Natural killer cell treated with Interleukin-12 subunit alpha and Interleukin-12 subunit beta and Interleukin-15 and Interleukin-18, amount 100 ng/mL, for 72 hours (primary cell): ENCODE measurements around the gene CPEB3. TPM values are rescaled to one million over a fixed set of nuclear protein-coding genes. Genes with fewer than 3 reads are reported as not detected.
"Not testable (repeated sequence)": the region's sequence is repeated elsewhere in the genome, so short reads cannot be mapped to it uniquely, and the experiment has no call there.

Source experiments
- ATAC-seq, 2 donors: fragments of 150-1000 bp; cut with Tn5 transposase in 1 of 2; sonication (Bioruptor Pico), chemical (Tn5 transposase) in 1 of 2; 2 replicates each; pipeline ENCODE4 v1.10.0; 2021
- DNase-seq: peaks from one replicate; pipeline ENCODE4 v3.0.0; 2022; ENCODE audit warnings: low spot score
- H3K27ac Mint-ChIP-seq, 2 donors: 1 replicate in 1 of 2; 2 replicates in 1 of 2; pipeline ENCODE4 v1.8.0; 2022; ENCODE audit warnings: mixed read lengths in 2 of 2, mild to moderate bottlenecking in 1 of 2, moderate library complexity in 1 of 2
- H3K27me3 Mint-ChIP-seq, 2 donors: 1 replicate in 1 of 2; 2 replicates in 1 of 2; pipeline ENCODE4 v1.8.0; 2022; ENCODE audit warnings: mixed read lengths in 2 of 2
- H3K36me3 Mint-ChIP-seq: one replicate; pipeline ENCODE4 v1.8.0; 2022; ENCODE audit warnings: mixed read lengths
- H3K4me1 Mint-ChIP-seq, 2 donors: 1 replicate in 1 of 2; 2 replicates in 1 of 2; pipeline ENCODE4 v1.8.0; 2022; ENCODE audit warnings: low read depth in 2 of 2, mixed read lengths in 2 of 2, mild to moderate bottlenecking in 1 of 2
- H3K4me3 Mint-ChIP-seq: one replicate; pipeline ENCODE4 v1.8.0; 2022; ENCODE audit warnings: mixed read lengths
- H3K9me3 Mint-ChIP-seq: 2 replicates; pipeline ENCODE4 v1.8.0; 2022; ENCODE audit warnings: mixed read lengths
- total RNA-seq, 2 donors: library from RNA; stranded (reverse); gene quantifications; one replicate each; pipeline ENCODE4 v1.2.3, GENCODE V29; 2022

The CPEB3 gene
- total RNA-seq, 2 donors from 2014 or later: 4.0 to 4.8 TPM

DNA sequence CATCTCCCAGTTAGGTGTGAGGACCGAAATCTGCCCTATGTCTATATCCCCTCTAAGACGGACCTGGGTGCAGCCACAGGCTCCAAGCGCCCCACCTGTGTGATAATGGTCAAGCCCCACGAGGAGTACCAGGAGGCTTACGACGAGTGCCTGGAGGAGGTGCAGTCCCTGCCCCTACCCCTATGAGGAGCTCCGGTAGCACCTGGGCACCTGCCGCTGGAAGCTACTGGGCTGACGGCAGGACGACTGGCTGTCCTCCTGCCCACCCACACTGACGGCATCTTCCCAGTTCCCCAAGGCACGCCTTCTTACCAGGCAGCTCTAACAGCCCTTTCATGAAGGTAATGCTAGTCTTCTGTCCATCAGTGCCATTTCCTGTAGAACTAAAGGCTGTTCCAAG lies 74.3 kb downstream of the CPEB3 start:
- not testable (repeated sequence) for H3K27ac Mint-ChIP-seq, H3K4me3 Mint-ChIP-seq, H3K27me3 Mint-ChIP-seq, H3K36me3 Mint-ChIP-seq, ATAC-seq, H3K4me1 Mint-ChIP-seq, DNase-seq, H3K9me3 Mint-ChIP-seq

DNA sequence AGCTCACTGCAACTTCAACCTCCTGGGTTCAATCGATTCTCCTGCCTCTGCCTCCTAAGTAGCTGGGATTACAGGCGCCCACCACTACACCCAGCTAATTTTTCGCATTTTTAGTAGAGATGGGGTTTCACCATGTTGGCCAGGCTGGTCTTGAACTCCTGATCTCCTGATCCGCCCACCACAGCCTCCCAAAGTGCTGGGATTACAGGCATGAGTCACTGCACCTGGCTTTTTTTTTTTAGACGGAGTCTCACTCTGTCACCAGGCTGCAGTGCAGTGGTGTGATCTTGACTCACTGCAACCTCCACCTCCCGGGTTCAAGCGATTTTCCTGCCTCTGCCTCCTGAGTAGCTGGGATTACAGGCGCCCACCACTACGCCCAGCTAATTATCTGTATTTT lies 75.7 kb downstream of the CPEB3 start:
- not testable (repeated sequence) for ATAC-seq, H3K4me1 Mint-ChIP-seq

DNA sequence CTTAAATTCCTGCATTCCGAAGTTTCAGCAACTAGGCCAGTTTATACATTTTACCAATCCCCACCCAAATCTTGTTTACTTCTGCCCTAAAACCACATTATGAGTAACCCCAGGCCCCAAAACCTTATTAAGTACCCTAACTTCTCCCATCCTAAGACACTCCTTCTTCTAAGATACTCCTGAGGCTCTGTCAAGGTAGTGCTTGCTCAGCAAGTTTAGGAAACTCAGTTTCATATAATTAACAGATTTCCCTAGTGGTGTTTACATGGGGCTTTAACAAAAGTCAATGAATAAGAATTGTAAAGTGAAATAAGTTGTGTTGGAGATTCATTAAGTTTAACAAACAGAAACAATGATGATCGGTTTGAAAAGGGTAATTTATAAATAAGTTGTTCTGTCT lies 77.8 kb downstream of the CPEB3 start:
- ATAC-seq (no peak), DNase-seq (no peak)
- Mint-ChIP-seq H3K27me3 (no peaks in the 10 kb centered on the region), H3K4me1 (peaks cover 4 to 9% of the 10 kb centered on the region in 2 donors), H3K36me3 (no peaks in the 10 kb centered on the region), H3K9me3 (no peaks in the 10 kb centered on the region), H3K4me3 (peak overlapping the region; percentile 2), H3K27ac (no peak overlapping the region)

More for the DNA sequence above, 75.7 kb downstream of the CPEB3 start:
- not testable (repeated sequence) for H3K4me3 Mint-ChIP-seq, H3K9me3 Mint-ChIP-seq, DNase-seq, H3K27me3 Mint-ChIP-seq, H3K36me3 Mint-ChIP-seq, H3K27ac Mint-ChIP-seq

DNA sequence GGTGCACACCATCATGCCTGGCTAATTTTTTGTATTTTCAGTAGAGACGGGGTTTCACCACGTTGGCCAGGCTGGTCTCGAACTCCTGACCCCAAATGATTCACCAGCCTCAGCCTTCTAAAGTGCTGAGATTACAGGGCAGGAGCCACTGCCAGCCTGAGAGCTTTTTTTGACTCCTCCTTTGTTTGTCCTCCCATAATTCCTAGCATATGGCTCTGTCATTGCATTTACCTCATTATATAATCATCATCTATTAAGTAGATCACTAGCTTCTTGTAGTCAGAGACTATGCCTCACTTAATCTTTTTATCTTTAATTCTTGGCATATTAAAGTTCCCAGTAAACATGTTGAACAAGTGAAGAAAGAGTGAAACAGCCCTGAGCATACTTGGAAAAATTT lies 82.1 kb downstream of the CPEB3 start:
- Mint-ChIP-seq H3K4me1 (peaks cover 4 to 6% of the 10 kb centered on the region in 2 donors), H3K4me3 (no peak overlapping the region), H3K27me3 (no peaks in the 10 kb centered on the region), H3K36me3 (no peaks in the 10 kb centered on the region), H3K27ac (peak overlapping the region in 1 of 2 donors; percentile 70), H3K9me3 (no peaks in the 10 kb centered on the region)
- no peak for ATAC-seq
- DNase-seq: no peak

DNA sequence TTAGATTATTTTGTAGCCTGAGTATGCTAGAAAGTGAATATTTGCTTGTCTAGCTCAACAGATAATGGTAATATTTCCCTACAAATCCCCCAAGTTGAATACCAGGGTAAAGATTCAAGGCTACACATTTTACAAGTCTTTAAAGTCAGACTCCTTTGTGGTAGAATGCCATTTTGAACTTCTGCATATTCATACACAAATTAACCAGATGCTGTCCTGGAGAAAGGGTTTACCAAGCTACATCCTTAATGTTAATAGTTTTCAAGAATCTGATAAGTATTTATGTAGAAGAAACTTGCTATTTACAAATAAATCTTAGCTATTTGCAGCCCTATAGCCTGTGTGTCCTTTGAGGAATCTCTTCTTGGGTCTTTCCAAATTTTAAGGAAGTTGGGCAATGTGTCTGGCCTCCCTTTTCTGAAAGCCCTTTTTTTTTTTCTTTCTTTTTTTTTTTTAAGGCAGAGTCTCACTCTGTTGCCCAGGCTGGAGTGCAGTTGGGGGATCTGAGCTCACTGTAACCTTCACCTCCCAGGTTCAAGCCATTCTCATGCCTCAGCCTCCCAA lies 82.6 kb downstream of the CPEB3 start:
- Mint-ChIP-seq H3K27ac (peak overlapping the region in 1 of 2 donors; percentile 70), H3K36me3 (no peaks in the 10 kb centered on the region), H3K4me1 (peaks cover 4% of the 10 kb centered on the region in 2 donors), H3K9me3 (no peaks in the 10 kb centered on the region), H3K27me3 (no peaks in the 10 kb centered on the region), H3K4me3 (no peak overlapping the region)
- ATAC-seq (no peak), DNase-seq (no peak)

DNA sequence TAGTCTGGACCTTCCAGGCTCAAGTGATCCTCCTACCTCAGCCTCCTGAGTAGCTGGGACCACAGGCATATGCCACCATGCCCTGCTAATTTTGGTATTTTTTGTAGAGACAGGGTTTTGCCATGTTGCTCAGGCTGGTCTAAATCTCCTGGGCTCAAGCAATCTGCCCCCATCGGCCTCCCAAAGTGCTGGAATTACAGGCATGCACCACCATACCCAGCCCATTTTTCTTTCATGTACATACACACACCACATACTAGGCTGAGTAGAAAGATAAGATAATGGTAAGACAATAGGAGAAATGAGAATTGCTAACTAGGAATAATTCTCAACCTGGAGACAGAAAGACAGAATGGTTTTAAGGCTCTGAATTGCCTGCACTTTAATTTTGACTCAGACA lies 83.8 kb downstream of the CPEB3 start:
- H3K27ac Mint-ChIP-seq: no peak overlapping the region
- H3K4me1 Mint-ChIP-seq: peaks cover 4% of the 10 kb centered on the region in 2 donors
- no peak overlapping the region for H3K4me3 Mint-ChIP-seq
- ATAC-seq: no peak
- no peaks in the 10 kb centered on the region for H3K36me3 Mint-ChIP-seq
- no peaks in the 10 kb centered on the region for H3K9me3 Mint-ChIP-seq
- H3K27me3 Mint-ChIP-seq: no peaks in the 10 kb centered on the region
- DNase-seq: no peak

DNA sequence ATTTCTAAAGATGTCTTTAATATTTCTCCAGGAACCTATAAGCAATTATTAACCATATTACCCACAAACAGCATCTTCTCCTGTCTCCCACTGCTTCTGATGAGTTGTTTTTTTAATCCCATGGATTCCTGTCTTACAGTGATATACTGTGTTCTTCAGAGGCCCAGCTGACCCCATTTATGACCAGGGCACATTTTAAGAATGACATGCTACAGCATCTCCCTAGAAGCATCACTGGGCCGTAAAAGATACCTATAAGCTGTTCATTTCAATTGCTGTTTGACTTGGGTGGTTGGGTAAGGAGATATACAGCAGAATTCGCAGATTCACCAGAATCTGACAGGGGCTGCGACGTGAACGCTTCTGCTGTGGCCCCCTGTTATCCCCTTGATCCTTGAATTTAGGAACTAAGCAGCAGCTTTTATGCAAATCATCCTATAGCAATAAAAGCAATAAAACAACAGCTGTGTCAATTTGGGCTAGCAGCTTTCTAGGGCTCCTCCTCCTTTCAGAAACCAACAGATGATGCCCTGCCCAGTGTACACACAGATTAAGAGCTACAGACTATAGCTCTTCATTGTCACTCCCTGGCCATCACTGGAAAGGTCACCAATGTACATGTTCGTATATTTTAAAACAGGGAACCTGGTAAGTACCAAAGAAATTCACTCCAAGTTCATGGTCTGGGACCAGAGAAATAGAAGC lies 86.8 kb downstream of the CPEB3 start:
- DNase-seq: no peak
- H3K27me3 Mint-ChIP-seq: no peaks in the 10 kb centered on the region
- H3K9me3 Mint-ChIP-seq: no peaks in the 10 kb centered on the region
- H3K4me1 Mint-ChIP-seq: no peaks in the 10 kb centered on the region
- H3K4me3 Mint-ChIP-seq: no peak overlapping the region
- no peaks in the 10 kb centered on the region for H3K36me3 Mint-ChIP-seq
- H3K27ac Mint-ChIP-seq: no peak overlapping the region
- ATAC-seq: no peak

DNA sequence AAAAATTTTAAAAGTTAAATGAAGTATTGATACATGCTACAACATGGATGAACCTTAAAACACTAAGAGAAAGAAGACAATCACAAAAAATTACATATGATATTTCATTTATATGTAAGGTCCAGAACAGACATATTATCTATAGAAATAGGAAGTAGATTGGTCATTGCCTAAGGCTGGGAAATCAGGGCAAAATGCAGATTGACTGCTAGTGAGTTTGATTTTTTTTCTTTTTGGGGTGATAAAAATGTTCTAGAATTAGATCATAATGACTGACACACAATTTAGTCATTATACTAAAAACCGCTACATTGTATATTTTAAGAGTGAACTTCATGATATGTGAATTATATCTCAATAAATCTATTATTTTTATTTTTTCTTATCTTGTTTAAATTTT lies 88.3 kb downstream of the CPEB3 start:
- Mint-ChIP-seq H3K9me3 (no peaks in the 10 kb centered on the region), H3K27me3 (no peaks in the 10 kb centered on the region), H3K36me3 (no peaks in the 10 kb centered on the region), H3K4me3 (no peak overlapping the region), H3K4me1 (no peaks in the 10 kb centered on the region), H3K27ac (no peak overlapping the region)
- DNase-seq: no peak
- ATAC-seq: no peak

DNA sequence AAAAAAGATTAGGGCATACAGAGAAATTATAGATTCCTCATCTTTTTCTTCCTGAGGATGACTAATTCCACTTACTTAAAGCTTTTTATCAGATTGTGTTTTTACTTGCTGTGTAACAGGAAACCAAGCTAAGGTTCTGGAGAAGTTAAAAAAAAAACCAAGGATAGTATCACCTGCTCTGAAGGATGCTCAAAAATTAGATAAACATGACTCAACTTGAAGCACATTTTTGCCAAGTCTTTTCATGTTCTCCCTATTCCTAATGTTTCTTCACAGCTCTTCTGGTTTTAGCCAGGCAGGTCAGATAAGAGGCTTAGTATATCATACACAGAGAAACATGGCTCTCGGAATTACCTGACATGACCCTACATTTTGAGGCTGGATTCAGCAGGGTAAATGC lies 90.3 kb downstream of the CPEB3 start:
- no peaks in the 10 kb centered on the region for H3K9me3 Mint-ChIP-seq
- no peak for DNase-seq
- H3K4me1 Mint-ChIP-seq: no peaks in the 10 kb centered on the region
- no peaks in the 10 kb centered on the region for H3K36me3 Mint-ChIP-seq
- no peaks in the 10 kb centered on the region for H3K27me3 Mint-ChIP-seq
- no peak overlapping the region for H3K27ac Mint-ChIP-seq
- no peak overlapping the region for H3K4me3 Mint-ChIP-seq
- ATAC-seq: no peak

DNA sequence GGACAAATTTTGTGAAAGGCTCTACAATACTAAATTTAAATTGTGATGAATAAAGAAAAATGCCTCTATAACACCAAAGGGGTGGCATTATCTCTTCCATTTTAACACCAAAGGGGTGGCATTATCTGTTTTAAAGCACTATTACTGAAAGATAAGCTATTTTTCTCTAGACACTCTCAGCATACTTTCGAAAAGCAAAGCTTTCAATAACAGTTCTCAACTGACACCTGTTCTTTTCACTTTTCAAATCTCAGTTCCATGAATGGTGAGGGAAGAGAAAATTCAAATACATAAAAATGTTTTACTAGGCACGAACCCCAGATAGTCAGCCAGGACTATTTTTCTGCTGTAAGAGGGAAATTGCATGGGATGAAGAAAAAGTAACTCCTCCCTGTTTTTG lies 103.8 kb downstream of the CPEB3 start:
- H3K4me1 Mint-ChIP-seq: peaks cover 0 to 5% of the 10 kb centered on the region in 2 donors
- ATAC-seq (no peak), DNase-seq (no peak)
- no peak overlapping the region for H3K4me3 Mint-ChIP-seq
- H3K36me3 Mint-ChIP-seq: no peaks in the 10 kb centered on the region
- H3K27ac Mint-ChIP-seq: no peak overlapping the region
- H3K9me3 Mint-ChIP-seq: no peaks in the 10 kb centered on the region
- no peaks in the 10 kb centered on the region for H3K27me3 Mint-ChIP-seq

DNA sequence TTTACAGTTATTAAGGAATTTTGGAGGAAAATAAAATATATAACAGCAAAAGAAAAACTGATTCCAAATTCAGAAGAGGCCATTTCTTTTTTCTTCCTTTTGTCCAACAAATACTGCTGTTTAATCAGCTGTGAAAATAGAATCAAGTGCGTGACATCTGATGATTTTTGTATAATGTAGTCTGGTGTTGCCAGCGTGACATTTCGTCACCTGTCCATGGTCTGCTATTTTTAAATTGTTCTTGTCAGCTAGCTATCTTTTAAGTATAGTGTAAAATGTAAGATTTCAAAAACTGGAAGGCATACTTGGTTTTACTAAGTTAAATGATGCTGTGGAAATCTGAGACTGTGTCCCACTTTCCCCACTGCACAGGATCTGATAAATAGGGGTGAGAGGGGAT lies 105.9 kb downstream of the CPEB3 start:
- ATAC-seq: no peak
- Mint-ChIP-seq H3K4me1 (peaks cover 2 to 5% of the 10 kb centered on the region in 2 donors), H3K4me3 (no peak overlapping the region)

DNA sequence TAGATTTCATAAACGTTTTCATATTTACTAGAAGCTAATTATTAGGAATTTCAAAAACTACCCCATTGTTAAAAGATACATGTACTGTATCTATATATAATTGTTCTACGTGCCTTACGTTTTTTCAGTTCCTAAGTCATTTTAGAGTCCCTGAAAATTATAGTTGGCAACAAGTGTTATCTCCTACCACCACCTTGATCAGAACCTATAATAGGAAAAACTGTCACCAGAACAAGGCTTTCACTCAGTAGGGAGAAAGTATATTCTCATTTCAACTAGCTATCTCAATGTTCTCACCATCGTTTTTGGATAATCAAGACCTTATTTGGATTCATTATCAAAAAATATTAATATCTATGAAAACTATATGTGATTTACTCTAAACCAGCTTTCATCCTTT lies 107.7 kb downstream of the CPEB3 start:
- Mint-ChIP-seq H3K27ac (no peak overlapping the region), H3K36me3 (no peaks in the 10 kb centered on the region), H3K4me3 (no peak overlapping the region), H3K27me3 (no peaks in the 10 kb centered on the region), H3K4me1 (peaks cover 2 to 5% of the 10 kb centered on the region in 2 donors), H3K9me3 (no peaks in the 10 kb centered on the region)
- ATAC-seq (no peak), DNase-seq (no peak)

More for the DNA sequence above, 105.9 kb downstream of the CPEB3 start:
- H3K27ac Mint-ChIP-seq: no peak overlapping the region
- no peaks in the 10 kb centered on the region for H3K9me3 Mint-ChIP-seq
- H3K36me3 Mint-ChIP-seq: no peaks in the 10 kb centered on the region
- no peaks in the 10 kb centered on the region for H3K27me3 Mint-ChIP-seq
- DNase-seq: no peak

DNA sequence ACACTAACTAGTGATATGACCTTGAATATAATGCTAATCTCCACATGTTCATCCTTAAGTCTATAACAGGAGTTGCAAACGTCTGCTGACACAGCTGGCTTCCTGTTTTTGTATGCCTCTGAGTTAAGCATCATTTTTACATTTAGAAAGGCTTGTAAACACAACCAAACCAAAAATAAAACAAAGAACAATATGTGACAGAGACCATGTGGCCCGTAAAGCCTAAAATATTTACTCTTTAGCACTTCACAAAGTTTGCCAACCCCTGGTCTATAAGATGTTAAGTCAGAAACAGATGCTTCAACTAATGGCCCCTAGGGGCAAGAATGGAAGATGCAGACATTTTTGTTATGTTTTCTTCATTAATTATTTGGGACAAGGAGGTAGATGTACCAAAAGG lies 109.3 kb downstream of the CPEB3 start:
- no peaks in the 10 kb centered on the region for H3K27me3 Mint-ChIP-seq
- no peak overlapping the region for H3K4me3 Mint-ChIP-seq
- no peak overlapping the region for H3K27ac Mint-ChIP-seq
- H3K36me3 Mint-ChIP-seq: peaks cover 4% of the 10 kb centered on the region
- no peak for ATAC-seq
- H3K4me1 Mint-ChIP-seq: peaks cover 0 to 2% of the 10 kb centered on the region in 2 donors
- DNase-seq: no peak
- H3K9me3 Mint-ChIP-seq: no peaks in the 10 kb centered on the region

DNA sequence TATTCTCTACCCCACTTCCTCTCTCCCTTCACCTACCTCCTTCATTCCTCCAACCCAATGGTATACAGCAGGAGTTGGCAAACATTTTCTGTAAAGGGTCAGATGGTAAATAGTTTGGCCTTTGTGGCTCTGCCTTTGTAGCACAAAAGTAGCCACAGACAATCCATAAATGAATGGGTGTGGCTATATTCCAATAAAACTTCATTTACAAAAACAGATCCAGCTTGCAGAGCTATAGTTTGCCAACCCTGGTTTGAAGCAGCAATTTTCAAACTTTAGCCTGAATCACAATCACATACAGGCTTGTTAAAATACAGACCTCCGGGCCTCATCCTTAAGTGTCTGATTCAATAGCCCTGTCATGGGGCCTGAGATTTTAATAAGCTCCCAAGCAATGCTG lies 110.5 kb downstream of the CPEB3 start:
- H3K4me3 Mint-ChIP-seq: no peak overlapping the region
- H3K27me3 Mint-ChIP-seq: no peaks in the 10 kb centered on the region
- H3K27ac Mint-ChIP-seq: no peak overlapping the region
- peaks cover 4% of the 10 kb centered on the region for H3K36me3 Mint-ChIP-seq
- ATAC-seq (no peak), DNase-seq (no peak)
- peaks cover 0 to 2% of the 10 kb centered on the region in 2 donors for H3K4me1 Mint-ChIP-seq
- no peaks in the 10 kb centered on the region for H3K9me3 Mint-ChIP-seq

DNA sequence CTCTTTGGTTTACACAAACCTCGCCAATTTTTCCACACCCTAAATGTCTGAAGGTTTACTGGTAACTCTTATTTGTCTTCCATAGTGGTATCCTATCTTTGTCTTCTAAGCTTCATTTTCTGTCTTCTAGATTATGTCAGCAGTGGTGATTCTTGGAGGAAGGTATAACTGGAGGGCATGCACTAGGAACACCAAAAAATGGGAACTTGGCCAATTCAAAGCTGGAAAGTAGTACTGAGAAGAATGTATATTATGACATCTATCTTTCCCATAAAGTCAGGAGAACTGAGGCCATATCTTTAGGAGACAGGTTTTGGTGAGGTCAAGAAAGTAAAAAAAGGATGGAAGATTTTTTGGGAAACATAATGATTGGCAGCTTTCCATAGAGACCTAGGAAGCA lies 113.3 kb downstream of the CPEB3 start:
- DNase-seq (no peak), ATAC-seq (no peak)
- peaks cover 0 to 2% of the 10 kb centered on the region in 2 donors for H3K4me1 Mint-ChIP-seq
- no peak overlapping the region for H3K27ac Mint-ChIP-seq
- H3K36me3 Mint-ChIP-seq: peaks cover 4% of the 10 kb centered on the region
- no peak overlapping the region for H3K4me3 Mint-ChIP-seq
- H3K27me3 Mint-ChIP-seq: no peaks in the 10 kb centered on the region
- H3K9me3 Mint-ChIP-seq: no peaks in the 10 kb centered on the region
